H1 (cell line): ENCODE measurements around the gene KRTAP10-5. TPM values are rescaled to one million over a fixed set of nuclear protein-coding genes. Genes with fewer than 3 reads are reported as not detected.

ENCODE experiments used
- CTCF ChIA-PET: fragments of 300-600 bp; sonication (Branson Sonifier 250); formaldehyde crosslinking; loops from one replicate; lab custom pipeline; 2021; ENCODE audit not compliant: partially characterized antibody; lab: Charles Lee
- POLR2A ChIA-PET: fragments of 300-600 bp; sonication (Branson Sonifier 250); formaldehyde crosslinking; loops from one replicate; lab custom pipeline; 2021; ENCODE audit warnings: inconsistent platforms; ENCODE audit not compliant: partially characterized antibody; lab: Charles Lee
- DNase-seq, 2 experiments: peaks; one replicate each; pipeline versions ENCODE4 v3.0.0 to v3.0.0-alpha.2; 2010 to 2022; ENCODE audit warnings: low spot score in 2 of 2, low read depth in 1 of 2, mixed read lengths in 1 of 2
- FAIRE-seq: peaks from 2 replicates; lab custom pipeline; 2011; peaks lifted over from hg19 to GRCh38; lab: Jason Lieb, UNC
- H2AFZ ChIP-seq: 2 replicates; pipeline ENCODE4 v1.8.1; 2012; ENCODE audit warnings: low read length, inconsistent platforms
- H2AK5ac ChIP-seq: 2 replicates; pipeline ENCODE4 v1.6.1; 2013; ENCODE audit warnings: low read depth, low read length
- H2BK120ac ChIP-seq: replicated peaks from 2 replicates; pipeline ENCODE3; 2013; ENCODE audit warnings: low read depth, low read length, inconsistent platforms
- H2BK12ac ChIP-seq: 2 replicates; pipeline ENCODE4 v1.6.1; 2013; ENCODE audit warnings: low read depth, low read length
- H2BK15ac ChIP-seq: 2 replicates; pipeline ENCODE4 v1.6.1; 2013; ENCODE audit warnings: low read length
- H2BK20ac ChIP-seq: 2 replicates; pipeline ENCODE4 v1.6.1; 2013; ENCODE audit warnings: low read length
- H2BK5ac ChIP-seq: 2 replicates; pipeline ENCODE4 v1.6.1; 2013; ENCODE audit warnings: low read depth, low read length
- H3K14ac ChIP-seq: 2 replicates; pipeline ENCODE4 v1.6.1; 2013; ENCODE audit warnings: inconsistent platforms; ENCODE audit not compliant: insufficient read length
- H3K18ac ChIP-seq: 2 replicates; pipeline ENCODE4 v1.6.1; 2013; ENCODE audit warnings: low read length; ENCODE audit errors: extremely low read depth
- H3K23ac ChIP-seq: 2 replicates; pipeline ENCODE4 v1.6.1; 2013; ENCODE audit warnings: inconsistent platforms; ENCODE audit not compliant: insufficient read length
- H3K23me2 ChIP-seq: 2 replicates; pipeline ENCODE4 v1.6.1; 2013; ENCODE audit warnings: low read depth, low read length
- H3K27ac ChIP-seq: 2 replicates; pipeline ENCODE4 v1.6.1; 2011; ENCODE audit warnings: low read depth, low read length, inconsistent platforms
- H3K27me3 ChIP-seq, 4 experiments: replicated peaks in 1 of 4; 1 replicate in 1 of 4; 2 replicates in 3 of 4; pipeline versions ENCODE4 v1.6.1 to v1.8.1; 2011 to 2013; ENCODE audit warnings: low read length in 3 of 4, mild to moderate bottlenecking in 3 of 4, inconsistent platforms in 2 of 4, mixed read lengths in 2 of 4, moderate library complexity in 1 of 4; ENCODE audit not compliant: control insufficient read depth in 3 of 4, insufficient read depth in 3 of 4; ENCODE audit errors: extremely low read depth in 1 of 4
- H3K36me3 ChIP-seq, 4 experiments: 2 replicates each; pipeline versions ENCODE4 v1.6.1 to v1.8.1; 2011 to 2013; ENCODE audit warnings: mild to moderate bottlenecking in 4 of 4, low read length in 3 of 4, moderate library complexity in 2 of 4, control low read depth in 1 of 4, inconsistent platforms in 1 of 4; ENCODE audit not compliant: insufficient read depth in 4 of 4, control insufficient read depth in 2 of 4
- H3K4ac ChIP-seq: replicated peaks from 2 replicates; pipeline ENCODE3; 2013; ENCODE audit warnings: low read length, low read depth, mixed read lengths, inconsistent platforms; ENCODE audit not compliant: insufficient read length
- H3K4me1 ChIP-seq, 4 experiments: replicated peaks in 1 of 4; 1 replicate in 1 of 4; 2 replicates in 3 of 4; pipeline versions ENCODE4 v1.6.1 to v1.8.1; 2011 to 2013; ENCODE audit warnings: low read length in 3 of 4, inconsistent platforms in 2 of 4, mixed read lengths in 1 of 4; ENCODE audit not compliant: insufficient read depth in 4 of 4, control insufficient read depth in 3 of 4
- H3K4me2 ChIP-seq, 2 experiments: 2 replicates each; pipeline versions ENCODE4 v1.6.1 to v1.8.1; 2011 to 2013; ENCODE audit warnings: low read depth in 2 of 2, low read length in 2 of 2, control low read depth in 1 of 2, inconsistent platforms in 1 of 2, mild to moderate bottlenecking in 1 of 2; ENCODE audit not compliant: insufficient read depth in 1 of 2
- H3K4me3 ChIP-seq, 4 experiments: fragments of 200-600, 300-600 bp in 1 of 4; sonication (generic), shearing (Covaris generic), sonication (Bioruptor Twin) in 1 of 4; 2 replicates each; pipeline versions ENCODE4 v1.5.1 to v1.8.1; 2011 to 2016; ENCODE audit warnings: low read length in 4 of 4, low read depth in 3 of 4, control low read depth in 2 of 4, inconsistent platforms in 2 of 4, mild to moderate bottlenecking in 2 of 4, mixed read lengths in 1 of 4, moderate library complexity in 1 of 4; ENCODE audit not compliant: insufficient read depth in 2 of 4; ENCODE audit errors: extremely low read depth in 1 of 4
- H3K56ac ChIP-seq: replicated peaks from 2 replicates; pipeline ENCODE3; 2013; ENCODE audit warnings: low read depth, mild to moderate bottlenecking, mixed read lengths, low read length, inconsistent platforms; ENCODE audit not compliant: insufficient read length
- H3K79me1 ChIP-seq: 2 replicates; pipeline ENCODE4 v1.6.1; 2013; ENCODE audit warnings: low read depth, low read length, control low read depth
- H3K79me2 ChIP-seq, 2 experiments: 2 replicates each; pipeline versions ENCODE4 v1.6.1 to v1.8.1; 2012 to 2013; ENCODE audit warnings: low read length in 2 of 2, mild to moderate bottlenecking in 2 of 2, inconsistent platforms in 1 of 2; ENCODE audit not compliant: insufficient read depth in 2 of 2, control insufficient read depth in 1 of 2
- H3K9ac ChIP-seq, 4 experiments: replicated peaks in 1 of 4; 1 replicate in 1 of 4; 2 replicates in 3 of 4; pipeline versions ENCODE4 v1.6.1 to v1.8.1; 2011 to 2013; ENCODE audit warnings: low read depth in 3 of 4, low read length in 3 of 4, control low read depth in 2 of 4, mild to moderate bottlenecking in 2 of 4, moderate library complexity in 2 of 4, inconsistent platforms in 1 of 4; ENCODE audit errors: extremely low read depth in 1 of 4
- H3K9me3 ChIP-seq, 2 experiments: 2 replicates each; pipeline versions ENCODE4 v1.6.1 to v1.8.1; 2012 to 2013; ENCODE audit warnings: mild to moderate bottlenecking in 2 of 2, moderate library complexity in 2 of 2, control low read depth in 1 of 2, inconsistent platforms in 1 of 2, low read depth in 1 of 2, low read length in 1 of 2, mixed read lengths in 1 of 2; ENCODE audit not compliant: insufficient read depth in 2 of 2
- H4K20me1 ChIP-seq, 2 experiments: replicated peaks in 1 of 2; 2 replicates each; pipeline versions ENCODE3 to v1.8.1; 2011 to 2013; ENCODE audit warnings: inconsistent platforms in 2 of 2, low read length in 2 of 2, mild to moderate bottlenecking in 1 of 2; ENCODE audit not compliant: insufficient read depth in 2 of 2, control insufficient read depth in 1 of 2
- H4K5ac ChIP-seq: 2 replicates; pipeline ENCODE4 v1.6.1; 2013; ENCODE audit warnings: low read length, low read depth, mixed read lengths, inconsistent platforms; ENCODE audit not compliant: insufficient read length
- H4K8ac ChIP-seq: 2 replicates; pipeline ENCODE4 v1.8.0; 2013; ENCODE audit warnings: mild to moderate bottlenecking, moderate library complexity, low read length, inconsistent platforms; ENCODE audit not compliant: insufficient read depth; ENCODE audit errors: extremely low read depth
- H4K91ac ChIP-seq: replicated peaks from 2 replicates; pipeline ENCODE3; 2013; ENCODE audit warnings: low read length, mixed read lengths, inconsistent platforms; ENCODE audit not compliant: insufficient read length
- BACH1 ChIP-seq: IDR thresholded peaks from 2 replicates; pipeline ENCODE4 v1.6.1; 2012; ENCODE audit warnings: low read length, improper control_type of control experiment
- BCL11A ChIP-seq, 2 experiments: IDR thresholded peaks; one replicate each; pipeline ENCODE4 v1.6.1; 2011; ENCODE audit warnings: low read depth in 2 of 2, low read length in 2 of 2, mild to moderate bottlenecking in 2 of 2
- CTBP2 ChIP-seq: IDR thresholded peaks from 2 replicates; pipeline ENCODE4 v1.7.0; 2011; ENCODE audit warnings: borderline replicate concordance, mild to moderate bottlenecking, moderate library complexity, mixed read lengths, low read length; ENCODE audit not compliant: insufficient read depth, insufficient read length
- MAFK ChIP-seq: IDR thresholded peaks from 2 replicates; pipeline ENCODE4 v1.6.1; 2012; ENCODE audit warnings: low read depth, mild to moderate bottlenecking, improper control_type of control experiment, low read length
- MAX ChIP-seq: IDR thresholded peaks from 2 replicates; pipeline ENCODE4 v1.6.1; 2012; ENCODE audit warnings: inconsistent platforms
- RAD21 ChIP-seq, 2 experiments: IDR thresholded peaks in 1 of 2; conservative IDR thresholded peaks in 1 of 2; 2 replicates each; pipeline ENCODE4 v1.6.1; 2011; ENCODE audit warnings: low read depth in 2 of 2, low read length in 2 of 2, improper control_type of control experiment in 1 of 2, inconsistent platforms in 1 of 2, mild to moderate bottlenecking in 1 of 2, moderate library complexity in 1 of 2
- RFX5 ChIP-seq: IDR thresholded peaks from 2 replicates; pipeline ENCODE4 v1.6.1; 2011; ENCODE audit warnings: low read depth, low read length, improper control_type of control experiment, borderline replicate concordance
- RNF2 ChIP-seq: fragments of 200-900, 300-1000 bp; sonication (generic); IDR thresholded peaks from 2 replicates; pipeline ENCODE4 v1.7.1; 2016; ENCODE audit warnings: borderline replicate concordance, low read depth, mild to moderate bottlenecking, antibody characterized with exemption, low read length; ENCODE audit not compliant: poor library complexity, severe bottlenecking; ENCODE audit errors: missing control alignments
- TAF7 ChIP-seq: optimal IDR thresholded peaks from 2 replicates; pipeline ENCODE3; 2011; ENCODE audit warnings: low read depth, mild to moderate bottlenecking, inconsistent platforms, low read length, moderate library complexity, borderline replicate concordance
- ZNF274 ChIP-seq: IDR thresholded peaks from 2 replicates; pipeline ENCODE4 v1.7.0; 2012; ENCODE audit warnings: low read length, borderline replicate concordance; ENCODE audit errors: extremely low read depth
- WGBS, 2 experiments: shearing (Covaris generic) in 1 of 2; methylation state at CpG; one replicate each; pipeline versions ENCODE4 v1.1.6 to v1.1.7; 2013 to 2015; ENCODE audit warnings: low lambda C conversion rate in 2 of 2, mixed read lengths in 2 of 2, inconsistent platforms in 1 of 2, low coverage in 1 of 2, missing lambda C conversion rate in 1 of 2; ENCODE audit not compliant: insufficient replicate concordance in 2 of 2, insufficient coverage in 1 of 2, insufficient read length in 1 of 2; ENCODE audit errors: extremely low coverage in 1 of 2, missing lambda C conversion rate in 1 of 2; 5-methylcytosine and 5-hydroxymethylcytosine counted together
- polyA plus RNA-seq, 7 experiments: library from polyadenylated mRNA; depleted of rRNA in 3 of 7; stranded (reverse) in 5 of 7; unstranded in 2 of 7; fragments of >200 nt in 5 of 7; fragments of 200-250 nt in 2 of 7; gene quantifications; 1 replicate in 5 of 7; 2 replicates in 1 of 7; 4 replicates in 1 of 7; pipeline versions ENCODE4 v1.2.1 to v1.2.3, GENCODE V29; 2011 to 2013; ENCODE audit warnings: missing spikeins in 2 of 7, mixed read lengths in 2 of 7
- total RNA-seq: library from RNA; stranded (reverse); fragmentation: NEBNext Ultra II Directional; extraction: Animal tissue kit (Norgen Biotek cat#: 25700); gene quantifications from 2 replicates; pipeline ENCODE4 v1.2.1, GENCODE V29; 2021

KRTAP10-5 gene
- total and polyA plus RNA-seq, 2 of the 8 experiments (the other 6 are each of a cell fraction or from before 2014, with no cell fraction given) = 0.09 TPM; not detected in 1

GRCh38 chr21:44569861-44570517 lies 10.4 kb downstream of the KRTAP10-5 start:
- ChIA-PET CTCF (interaction anchor here (0.6 kb wide), 1 partner anchor 105 kb away, joined by 3 read pairs; no protein-coding TSS in a partner anchor), POLR2A (no interaction called here)
- H3K18ac ChIP-seq = no peak overlapping the region
- H2BK15ac ChIP-seq = no peak overlapping the region
- H3K9ac ChIP-seq = no peak overlapping the region
- DNase-seq (no peak), FAIRE-seq (no peak)
- H3K36me3 ChIP-seq = no peaks in the 10 kb centered on the region
- no peak overlapping the region for H3K56ac ChIP-seq
- no peak overlapping the region for H3K4ac ChIP-seq
- no peak overlapping the region for H4K91ac ChIP-seq
- no peaks in the 10 kb centered on the region; the same call in 1 of the 2 replicates for H3K23me2 ChIP-seq
- no peaks in the 10 kb centered on the region for H3K79me1 ChIP-seq
- H3K9me3 ChIP-seq = peaks cover 7 to 13% of the 10 kb centered on the region in 2 experiments; a peak in 3 of 4 replicates
- peaks cover 0 to 9% (median 0%) of the 10 kb centered on the region in 4 experiments; a peak in 1 of 7 replicates for H3K4me1 ChIP-seq
- H3K27me3 ChIP-seq = no peaks in the 10 kb centered on the region
- H2AFZ ChIP-seq = no peak overlapping the region
- no peak overlapping the region for H2BK120ac ChIP-seq
- no peaks in the 10 kb centered on the region for H3K79me2 ChIP-seq
- no peaks in the 10 kb centered on the region for H4K20me1 ChIP-seq
- no peak overlapping the region for H2AK5ac ChIP-seq
- no peak overlapping the region for H3K27ac ChIP-seq
- no peak overlapping the region for H3K23ac ChIP-seq
- H4K5ac ChIP-seq = no peak overlapping the region
- no peak overlapping the region for H2BK20ac ChIP-seq
- H3K14ac ChIP-seq = no peak overlapping the region
- WGBS, 2 experiments = 93% methylated on average over 12 of the region's 12 CpGs; no CpG with 5 or more reads in 1 of the 2 experiments
- no peak overlapping the region for H4K8ac ChIP-seq
- no peak overlapping the region for H3K4me3 ChIP-seq
- H2BK5ac ChIP-seq = no peak overlapping the region
- H2BK12ac ChIP-seq = no peak overlapping the region
- H3K4me2 ChIP-seq = no peak overlapping the region
- TF ChIP-seq MAX (no peak), ZNF274 (no peak), RAD21 (IDR thresholded peaks at IDR 0.05 in 1 of 2, conservative IDR thresholded peaks at IDR 0.05 in 1 of 2; ENCODE audit: low read depth in 2 of 2, low read length in 2 of 2) (no peak), BACH1 (no peak), RNF2 (no peak), TAF7 (no peak), BCL11A (IDR thresholded peaks at IDR 0.05; ENCODE audit: low read depth in 2 of 2, low read length in 2 of 2) (no peak), RFX5 (no peak), CTBP2 (no peak), MAFK (no peak)
